Measurements from ENCODE around the gene DNM3. TPM values are rescaled to one million over a fixed set of nuclear protein-coding genes. Genes with fewer than 3 reads are reported as not detected.

Gene DNM3
- total RNA-seq, 1 donor from 2014 or later, result 1.8 TPM

- DNase-seq (ENCODE audit: low read depth), result no peak
- TF ChIP-seq CTCF (conservative IDR thresholded peaks at IDR 0.05; ENCODE audit: low read depth, low read length), result no peak
- no peak overlapping the region for H3K4me3 ChIP-seq (ENCODE audit: low read depth, low read length)
Measured at GRCh38 chr1:172184506-172185191, 343.4 kb downstream of the DNM3 start.

GRCh38 chr1:172185211-172185610 lies 343.9 kb downstream of the DNM3 start:
- no peak for DNase-seq (ENCODE audit: low read depth)
- no peak overlapping the region for H3K4me3 ChIP-seq (ENCODE audit: low read depth, low read length)
- no peak for TF ChIP-seq CTCF (conservative IDR thresholded peaks at IDR 0.05; ENCODE audit: low read depth, low read length)

- DNase-seq (ENCODE audit: low read depth), result no peak
- no peak overlapping the region for H3K4me3 ChIP-seq (ENCODE audit: low read depth, low read length)
- TF ChIP-seq CTCF (conservative IDR thresholded peaks at IDR 0.05; ENCODE audit: low read depth, low read length), result no peak
Measured at GRCh38 chr1:172185996-172186395, 344.7 kb downstream of the DNM3 start.

- TF ChIP-seq CTCF (conservative IDR thresholded peaks at IDR 0.05; ENCODE audit: low read depth, low read length), result no peak
- no peak for DNase-seq (ENCODE audit: low read depth)
Measured at GRCh38 chr1:172201572-172201971, 360.3 kb downstream of the DNM3 start.

GRCh38 chr1:172203135-172203823 lies 362.0 kb downstream of the DNM3 start:
- no peak for TF ChIP-seq CTCF (conservative IDR thresholded peaks at IDR 0.05; ENCODE audit: low read depth, low read length)
- no peak for DNase-seq (ENCODE audit: low read depth)

More at GRCh38 chr1:172201572-172201971, 360.3 kb downstream of the DNM3 start:
- H3K4me3 ChIP-seq (ENCODE audit: low read depth, low read length), result no peak overlapping the region

GRCh38 chr1:172203902-172204301 lies 362.6 kb downstream of the DNM3 start:
- no peak for DNase-seq (ENCODE audit: low read depth)
- H3K4me3 ChIP-seq (ENCODE audit: low read depth, low read length), result no peak overlapping the region
- no peak for TF ChIP-seq CTCF (conservative IDR thresholded peaks at IDR 0.05; ENCODE audit: low read depth, low read length)

More at GRCh38 chr1:172203135-172203823, 362.0 kb downstream of the DNM3 start:
- no peak overlapping the region for H3K4me3 ChIP-seq (ENCODE audit: low read depth, low read length)

Measured in epithelial cell of proximal tubule (primary cell).